ENCODE measurements around the gene MSL1. TPM values are rescaled to one million over a fixed set of nuclear protein-coding genes. Genes with fewer than 3 reads are reported as not detected.

The MSL1 gene
- total and polyA plus RNA-seq, 2 of the 13 experiments (the other 11 are each of a cell fraction or from before 2014, with no cell fraction given): 63.8 to 88.5 TPM

DNA sequence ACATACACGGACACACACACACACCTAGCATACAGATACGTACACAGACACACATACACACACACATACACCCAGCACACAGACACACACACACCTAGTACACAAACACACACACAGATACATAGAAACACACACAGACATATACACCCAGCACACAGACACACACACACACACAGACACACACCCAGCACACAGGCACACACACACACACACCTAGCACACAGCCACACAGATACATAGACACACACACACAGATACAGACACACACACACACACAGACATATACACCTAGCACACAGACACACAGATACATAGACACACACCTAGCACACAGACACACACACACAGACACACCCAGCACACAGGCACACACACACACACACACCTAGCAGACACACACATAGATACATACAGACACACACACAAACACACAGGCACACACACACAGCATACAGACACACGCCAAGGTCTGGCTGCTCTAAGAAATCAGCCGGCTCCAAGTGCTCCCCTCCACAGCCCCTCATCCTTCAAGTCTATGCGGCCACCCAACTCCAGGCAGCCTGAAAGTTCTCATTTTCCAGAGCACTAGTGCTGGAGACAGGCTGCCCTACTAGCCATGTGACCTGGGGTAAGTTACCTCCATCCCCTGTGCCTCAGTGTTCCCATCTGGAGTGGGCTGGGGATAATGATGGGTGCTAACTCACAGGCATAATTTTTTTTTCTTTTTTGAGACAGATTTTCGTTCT is 34.5 kb upstream of the MSL1 start:
- BruUV-seq (replicated peaks): no TSS peak
- H3K36me3 ChIP-seq (replicated peaks in 1 of 2; ENCODE audit: control insufficient read depth in 1 of 2, insufficient read depth in 2 of 2, low read length in 2 of 2): peaks cover 21 to 43% of the 10 kb centered on the region in 2 experiments
- WGBS (ENCODE audit: low lambda C conversion rate): 91% methylated on average over 6 of the region's 6 CpGs
- TF ChIP-seq NBN (conservative IDR thresholded peaks at IDR 0.05) (0 out of 2 replicates have a peak, but pooled peaks have one; percentile 53), RXRB (CRISPR knock-in tag; IDR thresholded peaks at IDR 0.05; ENCODE audit: borderline replicate concordance) (no peak), IKZF1 (IDR thresholded peaks at IDR 0.05) (peak; percentile 73; the same call in 1 of the 2 replicates), ZNF282 (IDR thresholded peaks at IDR 0.05; ENCODE audit: partially characterized antibody) (peak; percentile 80), IKZF4 (CRISPR knock-in tag; IDR thresholded peaks at IDR 0.05; ENCODE audit: borderline replicate concordance, low read depth, not compliant biosample characterization) (no peak), ZNF207 (IDR thresholded peaks at IDR 0.05; ENCODE audit: borderline replicate concordance) (0 out of 2 replicates have a peak, but pooled peaks have one; percentile 40), FOXA1 (IDR thresholded peaks at IDR 0.05) (peak; percentile 47; the same call in 1 of the 2 replicates), FOXA1 (CRISPR knock-in tag; IDR thresholded peaks at IDR 0.05) (no peak), FOXP1 (IDR thresholded peaks at IDR 0.05) (no peak), FOXP1 (CRISPR knock-in tag; IDR thresholded peaks at IDR 0.05) (no peak), ARNT (IDR thresholded peaks at IDR 0.05) (no peak), SP1 (IDR thresholded peaks at IDR 0.05) (peak; percentile 40; the same call in 1 of the 2 replicates), SP1 (CRISPR knock-in tag; IDR thresholded peaks at IDR 0.05) (no peak), SOX6 (IDR thresholded peaks at IDR 0.05) (0 out of 2 replicates have a peak, but pooled peaks have one; percentile 80), SOX6 (CRISPR knock-in tag; IDR thresholded peaks at IDR 0.05) (no peak), NFYB (CRISPR knock-in tag; IDR thresholded peaks at IDR 0.05) (no peak), HOXA9 (CRISPR knock-in tag; IDR thresholded peaks at IDR 0.05; ENCODE audit: borderline replicate concordance) (peak; percentile 37; the same call in 1 of the 2 replicates)
- TF ChIP-seq, protein P1, sequence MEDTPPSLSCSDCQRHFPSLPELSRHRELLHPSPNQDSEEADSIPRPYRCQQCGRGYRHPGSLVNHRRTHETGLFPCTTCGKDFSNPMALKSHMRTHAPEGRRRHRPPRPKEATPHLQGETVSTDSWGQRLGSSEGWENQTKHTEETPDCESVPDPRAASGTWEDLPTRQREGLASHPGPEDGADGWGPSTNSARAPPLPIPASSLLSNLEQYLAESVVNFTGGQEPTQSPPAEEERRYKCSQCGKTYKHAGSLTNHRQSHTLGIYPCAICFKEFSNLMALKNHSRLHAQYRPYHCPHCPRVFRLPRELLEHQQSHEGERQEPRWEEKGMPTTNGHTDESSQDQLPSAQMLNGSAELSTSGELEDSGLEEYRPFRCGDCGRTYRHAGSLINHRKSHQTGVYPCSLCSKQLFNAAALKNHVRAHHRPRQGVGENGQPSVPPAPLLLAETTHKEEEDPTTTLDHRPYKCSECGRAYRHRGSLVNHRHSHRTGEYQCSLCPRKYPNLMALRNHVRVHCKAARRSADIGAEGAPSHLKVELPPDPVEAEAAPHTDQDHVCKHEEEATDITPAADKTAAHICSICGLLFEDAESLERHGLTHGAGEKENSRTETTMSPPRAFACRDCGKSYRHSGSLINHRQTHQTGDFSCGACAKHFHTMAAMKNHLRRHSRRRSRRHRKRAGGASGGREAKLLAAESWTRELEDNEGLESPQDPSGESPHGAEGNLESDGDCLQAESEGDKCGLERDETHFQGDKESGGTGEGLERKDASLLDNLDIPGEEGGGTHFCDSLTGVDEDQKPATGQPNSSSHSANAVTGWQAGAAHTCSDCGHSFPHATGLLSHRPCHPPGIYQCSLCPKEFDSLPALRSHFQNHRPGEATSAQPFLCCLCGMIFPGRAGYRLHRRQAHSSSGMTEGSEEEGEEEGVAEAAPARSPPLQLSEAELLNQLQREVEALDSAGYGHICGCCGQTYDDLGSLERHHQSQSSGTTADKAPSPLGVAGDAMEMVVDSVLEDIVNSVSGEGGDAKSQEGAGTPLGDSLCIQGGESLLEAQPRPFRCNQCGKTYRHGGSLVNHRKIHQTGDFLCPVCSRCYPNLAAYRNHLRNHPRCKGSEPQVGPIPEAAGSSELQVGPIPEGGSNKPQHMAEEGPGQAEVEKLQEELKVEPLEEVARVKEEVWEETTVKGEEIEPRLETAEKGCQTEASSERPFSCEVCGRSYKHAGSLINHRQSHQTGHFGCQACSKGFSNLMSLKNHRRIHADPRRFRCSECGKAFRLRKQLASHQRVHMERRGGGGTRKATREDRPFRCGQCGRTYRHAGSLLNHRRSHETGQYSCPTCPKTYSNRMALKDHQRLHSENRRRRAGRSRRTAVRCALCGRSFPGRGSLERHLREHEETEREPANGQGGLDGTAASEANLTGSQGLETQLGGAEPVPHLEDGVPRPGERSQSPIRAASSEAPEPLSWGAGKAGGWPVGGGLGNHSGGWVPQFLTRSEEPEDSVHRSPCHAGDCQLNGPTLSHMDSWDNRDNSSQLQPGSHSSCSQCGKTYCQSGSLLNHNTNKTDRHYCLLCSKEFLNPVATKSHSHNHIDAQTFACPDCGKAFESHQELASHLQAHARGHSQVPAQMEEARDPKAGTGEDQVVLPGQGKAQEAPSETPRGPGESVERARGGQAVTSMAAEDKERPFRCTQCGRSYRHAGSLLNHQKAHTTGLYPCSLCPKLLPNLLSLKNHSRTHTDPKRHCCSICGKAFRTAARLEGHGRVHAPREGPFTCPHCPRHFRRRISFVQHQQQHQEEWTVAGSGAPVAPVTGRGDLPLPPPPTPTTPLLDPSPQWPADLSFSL (CRISPR knock-in tag; IDR thresholded peaks at IDR 0.05): peak; percentile 64; the same call in 1 of the 2 replicates

More for the DNA sequence above, 34.5 kb upstream of the MSL1 start:
- H3K9me3 ChIP-seq (ENCODE audit: low read length): no peaks in the 10 kb centered on the region
- no peak overlapping the region for H3K27ac ChIP-seq (ENCODE audit: extremely low read length, insufficient read depth, low read length)
- intact Hi-C loops (cut with micrococcal nuclease; ENCODE audit: unreplicated experiment) (no loop called here), in situ Hi-C loops (cut with HindIII; ENCODE audit: extremely low pct_ligation_motif_present, low pct_unique_long_range_greater_than_20kb) (loop anchor here (5.0 kb wide), 1 partner anchor 50 kb away; no protein-coding TSS in a partner anchor)
- no peak overlapping the region for H3K4me3 ChIP-seq (replicated peaks in 1 of 3; ENCODE audit: insufficient read depth in 1 of 3, low read depth in 2 of 3, low read length in 3 of 3)
- H3K27me3 ChIP-seq (ENCODE audit: control insufficient read depth in 1 of 2, insufficient read depth in 2 of 2, low read length in 2 of 2): no peaks in the 10 kb centered on the region
- no peak for DNase-seq (ENCODE audit: low spot score)
- no peak for ATAC-seq
- no peaks in the 10 kb centered on the region for H3K79me2 ChIP-seq (ENCODE audit: insufficient read depth, low read length)
- 0 out of 2 replicates have a peak, but pooled peaks cover 13% of the 10 kb centered on the region for H3K4me1 ChIP-seq (ENCODE audit: insufficient read depth, low read length)
- no peak overlapping the region for H3K4me2 ChIP-seq (ENCODE audit: low read depth, low read length)
- H3K9ac ChIP-seq (ENCODE audit: insufficient read depth, low read depth, low read length): no peak overlapping the region
- H2AFZ ChIP-seq (ENCODE audit: low read length): no peak overlapping the region
- ChIA-PET POLR2A (interaction anchor here (1.0 to 1.7 kb wide), 8 partner anchors 12 to 53 kb away, joined by 3 to 8 read pairs (median 5); partner anchors contain the start of genes CASC3, MED24 and NR1D1), CTCF (ENCODE audit: low intra/inter-chr PET ratio, low total read pairs) (interaction anchor here (0.7 to 2.2 kb wide), 6 partner anchors 10 to 73 kb away, joined by 3 to 11 read pairs (median 7); no protein-coding TSS in a partner anchor)
- no peaks in the 10 kb centered on the region for H4K20me1 ChIP-seq (ENCODE audit: insufficient read depth, low read length)
- peak; percentile 90 for FAIRE-seq
